PC-9 (cell line): ENCODE measurements around the gene TDRD7. TPM values are rescaled to one million over a fixed set of nuclear protein-coding genes. Genes with fewer than 3 reads are reported as not detected.

Experiments
- Bru-seq: library from RNA; stranded (reverse); fragments of 400-500 nt; gene quantifications from one replicate; lab custom pipeline; 2021; lab: Mats Ljungman, UMichigan
- BruChase-seq, 2 experiments: library from RNA; stranded (reverse); fragments of 400-500 nt; gene quantifications; one replicate each; lab custom pipeline; 2021; lab: Mats Ljungman, UMichigan
- BruUV-seq: library from RNA; stranded (reverse); fragments of 400-500 nt; replicated peaks from 2 replicates; lab custom pipeline; 2021; lab: Mats Ljungman, UMichigan
- CTCF ChIA-PET: fragments of 300-600 bp; sonication (Branson Sonifier 250); formaldehyde crosslinking; loops from one replicate; lab custom pipeline; 2022; ENCODE audit warnings: antibody characterized with exemption; lab: Charles Lee
- POLR2A ChIA-PET: fragments of 300-600 bp; sonication (Branson Sonifier 250); formaldehyde crosslinking; loops from one replicate; lab custom pipeline; 2022; ENCODE audit warnings: antibody characterized with exemption; ENCODE audit not compliant: unreplicated experiment; lab: Charles Lee
- DNase-seq, 2 experiments: peaks; one replicate each; pipeline versions ENCODE4 v3.0.0 to v3.0.0-alpha.2; 2015 to 2022; ENCODE audit warnings: mixed read lengths in 1 of 2
- H2AFZ ChIP-seq: fragments of 200-600 bp; sonication (generic); 2 replicates; pipeline ENCODE4 v1.8.1; 2017; ENCODE audit warnings: antibody characterized with exemption
- H3F3A ChIP-seq: fragments of 200-600 bp; sonication (generic); 2 replicates; pipeline ENCODE4 v1.8.1; 2017; ENCODE audit warnings: antibody characterized with exemption, mild to moderate bottlenecking, low read depth; ENCODE audit not compliant: insufficient read depth
- H3K27ac ChIP-seq: fragments of 200-600 bp; sonication (generic); 2 replicates; pipeline ENCODE4 v1.6.1; 2016; ENCODE audit warnings: mixed run types
- H3K27me3 ChIP-seq: fragments of 200-600 bp; sonication (generic); 2 replicates; pipeline ENCODE4 v1.6.1; 2016; ENCODE audit warnings: low read depth, mixed run types; ENCODE audit not compliant: insufficient read depth
- H3K36me3 ChIP-seq: fragments of 200-600 bp; sonication (generic); 2 replicates; pipeline ENCODE4 v1.6.1; 2016; ENCODE audit warnings: low read depth, mixed run types
- H3K4me1 ChIP-seq: fragments of 200-600 bp; sonication (generic); replicated peaks from 2 replicates; pipeline ENCODE4 v1.6.1; 2016; ENCODE audit warnings: mixed run types; ENCODE audit not compliant: insufficient read depth
- H3K4me2 ChIP-seq: fragments of 200-600 bp; sonication (generic); 2 replicates; pipeline ENCODE4 v1.6.1; 2017; ENCODE audit warnings: mixed run types
- H3K4me3 ChIP-seq: fragments of 200-600 bp; sonication (generic); 2 replicates; pipeline ENCODE4 v1.6.1; 2016; ENCODE audit warnings: mixed run types
- H3K79me2 ChIP-seq: fragments of 200-600 bp; sonication (generic); 2 replicates; pipeline ENCODE4 v1.6.1; 2017; ENCODE audit warnings: low read depth, mixed run types
- H3K9me2 ChIP-seq: fragments of 200-600 bp; sonication (generic); 2 replicates; pipeline ENCODE4 v1.8.1; 2017; ENCODE audit warnings: mild to moderate bottlenecking; ENCODE audit not compliant: insufficient read depth
- H3K9me3 ChIP-seq: fragments of 200-600 bp; sonication (generic); 2 replicates; pipeline ENCODE4 v1.8.1; 2016; ENCODE audit warnings: low read depth; ENCODE audit not compliant: insufficient read depth
- H4K20me1 ChIP-seq: fragments of 200-600 bp; sonication (generic); 2 replicates; pipeline ENCODE4 v1.8.1; 2017; ENCODE audit not compliant: insufficient read depth
- CTCF ChIP-seq: fragments of 200-600 bp; sonication (generic); conservative IDR thresholded peaks from 2 replicates; pipeline ENCODE4 v1.6.1; 2017; ENCODE audit warnings: mixed run types, antibody characterized with exemption, mild to moderate bottlenecking, moderate library complexity
- EZH2 ChIP-seq: fragments of 200-600 bp; sonication (generic); IDR thresholded peaks from 2 replicates; pipeline ENCODE4 v1.8.0; 2017; ENCODE audit warnings: antibody characterized with exemption, low read depth
- intact Hi-C: fragments of 100-400 bp; cut with micrococcal nuclease; formaldehyde crosslinking; loops from one replicate; pipeline ENCODE4 v1.10.0; 2022; ENCODE audit not compliant: unreplicated experiment
- long read RNA-seq: library from polyadenylated mRNA; stranded (forward); transcript quantifications from one replicate; pipeline ENCODE4 v2.0.0, GENCODE V29; 2022
- total RNA-seq: library from RNA; stranded (reverse); gene quantifications from 2 replicates; pipeline ENCODE4 v1.2.3, GENCODE V29; 2021

The TDRD7 gene, protein sequence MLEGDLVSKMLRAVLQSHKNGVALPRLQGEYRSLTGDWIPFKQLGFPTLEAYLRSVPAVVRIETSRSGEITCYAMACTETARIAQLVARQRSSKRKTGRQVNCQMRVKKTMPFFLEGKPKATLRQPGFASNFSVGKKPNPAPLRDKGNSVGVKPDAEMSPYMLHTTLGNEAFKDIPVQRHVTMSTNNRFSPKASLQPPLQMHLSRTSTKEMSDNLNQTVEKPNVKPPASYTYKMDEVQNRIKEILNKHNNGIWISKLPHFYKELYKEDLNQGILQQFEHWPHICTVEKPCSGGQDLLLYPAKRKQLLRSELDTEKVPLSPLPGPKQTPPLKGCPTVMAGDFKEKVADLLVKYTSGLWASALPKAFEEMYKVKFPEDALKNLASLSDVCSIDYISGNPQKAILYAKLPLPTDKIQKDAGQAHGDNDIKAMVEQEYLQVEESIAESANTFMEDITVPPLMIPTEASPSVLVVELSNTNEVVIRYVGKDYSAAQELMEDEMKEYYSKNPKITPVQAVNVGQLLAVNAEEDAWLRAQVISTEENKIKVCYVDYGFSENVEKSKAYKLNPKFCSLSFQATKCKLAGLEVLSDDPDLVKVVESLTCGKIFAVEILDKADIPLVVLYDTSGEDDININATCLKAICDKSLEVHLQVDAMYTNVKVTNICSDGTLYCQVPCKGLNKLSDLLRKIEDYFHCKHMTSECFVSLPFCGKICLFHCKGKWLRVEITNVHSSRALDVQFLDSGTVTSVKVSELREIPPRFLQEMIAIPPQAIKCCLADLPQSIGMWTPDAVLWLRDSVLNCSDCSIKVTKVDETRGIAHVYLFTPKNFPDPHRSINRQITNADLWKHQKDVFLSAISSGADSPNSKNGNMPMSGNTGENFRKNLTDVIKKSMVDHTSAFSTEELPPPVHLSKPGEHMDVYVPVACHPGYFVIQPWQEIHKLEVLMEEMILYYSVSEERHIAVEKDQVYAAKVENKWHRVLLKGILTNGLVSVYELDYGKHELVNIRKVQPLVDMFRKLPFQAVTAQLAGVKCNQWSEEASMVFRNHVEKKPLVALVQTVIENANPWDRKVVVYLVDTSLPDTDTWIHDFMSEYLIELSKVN
- total RNA-seq (11.9 and 14.2 TPM in 2 replicates), Bru-seq, nascent RNA (percentile 70 among the genes with signal in this experiment), BruChase-seq, experiment 1, labeled RNA remaining after a 2-hour chase (percentile 65 among the genes with signal in this experiment), BruChase-seq, experiment 2, labeled RNA remaining after a 6-hour chase (percentile 57 among the genes with signal in this experiment)
- long read RNA-seq, transcript TDRD7-201 (17 exons, 3,834 nt), result major isoform, 15 of 23 reads
- long read RNA-seq, partial matches to known transcripts, result 4 of 23 reads
- long read RNA-seq, other reads (novel, unspliced or antisense), result 4 of 23 reads

GRCh38 chr9:97411789-97412625 is at the start of gene TDRD7:
Gene TDRD7, plus strand, starts transcription at chr9:97412096. Its CDS starts 16,370 bp downstream, at chr9:97428466.
- peaks cover 10% of the 10 kb centered on the region for H3F3A ChIP-seq
- peak; percentile 80 for TF ChIP-seq CTCF
- TF ChIP-seq EZH2, result no peak
- H3K4me2 ChIP-seq, result peak within 1 kb of the TSS; percentile 78
- no peaks in the 10 kb centered on the region; the same call in 1 of the 2 replicates for H3K9me3 ChIP-seq
- no peaks in the 10 kb centered on the region for H3K79me2 ChIP-seq
- no peak within 1 kb of the TSS for H3K27ac ChIP-seq
- peaks cover 10% of the 10 kb centered on the region; the same call in 1 of the 2 replicates for H3K27me3 ChIP-seq
- CTCF ChIA-PET, result interaction anchor here (0.6 to 1.6 kb wide), 4 partner anchors 167 to 405 kb away, joined by 5 to 10 read pairs (median 6); no protein-coding TSS in a partner anchor
- H4K20me1 ChIP-seq, result peaks cover 4% of the 10 kb centered on the region; the same call in 1 of the 2 replicates
- no peaks in the 10 kb centered on the region for H3K9me2 ChIP-seq
- BruUV-seq, result no TSS peak
- intact Hi-C loops, result loop anchor here (5.0 kb wide), 3 partner anchors 185 to 555 kb away; no protein-coding TSS in a partner anchor
- DNase-seq, result peak; percentile 56 to 88
- POLR2A ChIA-PET, result interaction anchor here (0.6 kb wide), 2 partner anchors 234 to 474 kb away, joined by 3 to 10 read pairs; no protein-coding TSS in a partner anchor
- no peaks in the 10 kb centered on the region for H3K36me3 ChIP-seq
- H3K4me3 ChIP-seq, result peak within 1 kb of the TSS; percentile 89
- H3K4me1 ChIP-seq, result peaks cover 8% of the 10 kb centered on the region
- H2AFZ ChIP-seq, result peak within 1 kb of the TSS; percentile 95

GRCh38 chr9:97362777-97363545 is 48.9 kb upstream of the TDRD7 start:
- Histone ChIP-seq H4K20me1 (no peaks in the 10 kb centered on the region), H3K36me3 (no peaks in the 10 kb centered on the region), H3K9me2 (no peaks in the 10 kb centered on the region), H2AFZ (no peak overlapping the region), H3F3A (no peaks in the 10 kb centered on the region), H3K79me2 (no peaks in the 10 kb centered on the region), H3K4me2 (no peak overlapping the region), H3K27ac (no peak overlapping the region), H3K4me3 (no peak overlapping the region), H3K27me3 (no peaks in the 10 kb centered on the region), H3K4me1 (no peaks in the 10 kb centered on the region), H3K9me3 (no peaks in the 10 kb centered on the region)
- no peak for TF ChIP-seq CTCF
- TF ChIP-seq EZH2, result no peak
- no peak for DNase-seq
- intact Hi-C loops, result no loop called here
- no TSS peak for BruUV-seq
- CTCF ChIA-PET, result no interaction called here
- POLR2A ChIA-PET, result no interaction called here
